ENCODE results near the gene RNPEPL1. TPM values are rescaled to one million over a fixed set of nuclear protein-coding genes. Genes with fewer than 3 reads are reported as not detected.
"Not testable (repeated sequence)": the region's sequence is repeated elsewhere in the genome, so short reads cannot be mapped to it uniquely, and the experiment has no call there.

Gene RNPEPL1
- total RNA-seq, 1 donor from 2014 or later, result 15.7 TPM

DNA sequence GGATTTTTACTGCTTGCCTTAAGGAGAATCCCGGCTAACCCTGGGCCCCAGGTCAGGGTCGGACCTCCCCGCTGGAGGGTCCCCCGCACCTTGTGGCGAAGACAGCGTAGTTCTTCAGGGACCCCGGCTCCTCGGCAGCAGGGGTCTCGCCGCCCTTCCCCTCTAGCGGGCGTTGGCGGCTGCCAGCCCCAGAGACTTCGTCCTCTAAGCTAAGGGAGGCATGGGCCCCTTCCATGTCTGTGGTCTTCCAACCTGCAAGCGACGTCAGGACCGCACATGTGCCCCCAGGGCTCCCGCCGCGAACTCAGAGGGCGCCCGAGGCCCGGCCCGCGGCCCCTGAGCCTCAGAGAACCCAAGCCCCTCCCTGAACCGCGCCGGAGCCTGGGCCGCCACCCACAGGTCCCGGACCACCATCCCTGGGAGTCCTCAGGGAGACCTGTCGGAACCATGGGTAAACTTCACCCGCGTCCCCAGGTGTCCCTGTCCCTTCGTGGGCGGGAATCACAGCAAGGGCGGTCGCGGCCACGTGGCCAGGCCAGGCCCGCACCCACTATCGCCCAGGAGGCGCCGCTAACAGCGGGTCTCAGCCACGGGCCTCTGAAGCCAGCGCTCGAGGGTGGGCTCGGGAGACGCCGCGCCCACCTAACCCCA lies 11.1 kb upstream of the RNPEPL1 start:
- H3K9me3 ChIP-seq (ENCODE audit: control insufficient read depth in 3 of 3, low read length in 3 of 3), result no peaks in the 10 kb centered on the region
- H3K36me3 ChIP-seq (ENCODE audit: control insufficient read depth in 3 of 3, insufficient read depth in 3 of 3, low read length in 3 of 3), result peaks cover 4 to 7% (median 7%) of the 10 kb centered on the region in 3 donors
- H3K4me3 ChIP-seq (ENCODE audit: low read length in 3 of 3), result peak overlapping the region in 1 of 3 donors; percentile 43
- no peaks in the 10 kb centered on the region for H3K27me3 ChIP-seq (ENCODE audit: control insufficient read depth in 3 of 3, insufficient read depth in 3 of 3, low read length in 3 of 3)
- peak overlapping the region in 2 of 3 donors; percentile 23 to 45 for H3K9ac ChIP-seq (ENCODE audit: low read depth in 1 of 3, low read length in 3 of 3)
- peaks cover 27 to 39% (median 34%) of the 10 kb centered on the region in 3 donors for H3K4me1 ChIP-seq (ENCODE audit: control insufficient read depth in 3 of 3, insufficient read depth in 3 of 3, low read length in 3 of 3)
- no peak overlapping the region for H3K27ac ChIP-seq (ENCODE audit: low read depth, low read length)

DNA sequence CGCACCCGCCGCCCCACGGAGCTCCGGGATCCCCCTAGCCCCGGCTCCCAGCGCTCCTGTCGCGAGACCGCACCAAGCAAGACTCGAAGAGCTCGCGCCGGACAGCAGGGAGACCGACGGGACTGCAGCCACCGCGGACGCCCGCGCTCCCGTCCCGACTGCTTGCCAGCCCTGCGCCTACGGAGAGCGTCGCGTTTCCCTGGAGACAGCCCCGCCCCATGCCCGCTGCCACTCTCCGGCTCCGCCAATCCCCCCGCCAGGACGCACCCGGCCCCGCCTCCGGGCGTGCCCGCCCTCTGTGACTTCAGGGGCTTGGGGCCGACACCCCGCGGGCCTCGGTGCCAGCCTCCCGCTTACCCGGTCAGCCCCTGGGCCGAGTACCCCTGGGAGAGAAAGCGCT lies 10.5 kb upstream of the RNPEPL1 start, which contains the start of gene ANKMY1:
Gene ANKMY1, minus strand, starts transcription at position 181 of the 400 bp plus-strand sequence. CDS start 653 bp downstream, outside the sequence.
- Histone ChIP-seq H3K4me3 (ENCODE audit: low read length in 3 of 3) (peak within 1 kb of the TSS in 2 of 3 donors; percentile 43 to 45), H3K27ac (ENCODE audit: low read depth, low read length) (no peak within 1 kb of the TSS), H3K4me1 (ENCODE audit: control insufficient read depth in 3 of 3, insufficient read depth in 3 of 3, low read length in 3 of 3) (peaks cover 31 to 39% (median 34%) of the 10 kb centered on the region in 3 donors), H3K9me3 (ENCODE audit: control insufficient read depth in 3 of 3, low read length in 3 of 3) (no peaks in the 10 kb centered on the region), H3K27me3 (ENCODE audit: control insufficient read depth in 3 of 3, insufficient read depth in 3 of 3, low read length in 3 of 3) (no peaks in the 10 kb centered on the region), H3K9ac (ENCODE audit: low read depth in 1 of 3, low read length in 3 of 3) (peak within 1 kb of the TSS in 2 of 3 donors; percentile 23 to 45), H3K36me3 (ENCODE audit: control insufficient read depth in 3 of 3, insufficient read depth in 3 of 3, low read length in 3 of 3) (peaks cover 1 to 9% (median 7%) of the 10 kb centered on the region in 3 donors)

DNA sequence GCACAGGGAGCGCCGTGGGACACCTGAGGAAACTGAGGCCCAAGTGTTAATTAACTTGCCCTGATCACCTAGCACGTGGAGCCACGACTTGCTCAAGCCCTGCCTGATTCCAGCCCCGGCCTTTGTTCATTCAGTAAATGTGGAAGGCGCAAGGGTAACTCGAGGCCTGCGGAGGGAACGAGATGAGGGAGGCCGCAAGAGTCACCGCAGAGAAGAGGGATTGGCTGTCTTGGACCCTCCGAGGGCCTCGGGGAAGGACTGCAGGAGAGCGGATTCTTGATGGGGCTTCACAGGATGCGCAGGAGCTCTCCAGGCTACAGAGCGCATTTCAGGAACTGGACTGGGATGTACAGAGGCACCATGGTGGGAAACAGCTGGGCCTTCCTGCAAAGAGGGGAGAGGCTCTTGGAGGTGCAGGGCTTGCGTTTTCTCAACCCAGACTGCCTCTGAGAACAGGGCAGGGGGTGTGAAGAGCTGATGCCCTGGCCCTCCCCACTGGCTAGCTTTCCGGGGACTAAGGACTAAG lies 10.0 kb upstream of the RNPEPL1 start:
- Histone ChIP-seq H3K27me3 (ENCODE audit: control insufficient read depth in 3 of 3, insufficient read depth in 3 of 3, low read length in 3 of 3) (no peaks in the 10 kb centered on the region), H3K4me1 (ENCODE audit: control insufficient read depth in 3 of 3, insufficient read depth in 3 of 3, low read length in 3 of 3) (peaks cover 31 to 39% (median 34%) of the 10 kb centered on the region in 3 donors), H3K9me3 (ENCODE audit: control insufficient read depth in 3 of 3, low read length in 3 of 3) (no peaks in the 10 kb centered on the region), H3K4me3 (ENCODE audit: low read length in 3 of 3) (peak overlapping the region in 2 of 3 donors; percentile 43 to 45), H3K27ac (ENCODE audit: low read depth, low read length) (no peak overlapping the region), H3K9ac (ENCODE audit: low read depth in 1 of 3, low read length in 3 of 3) (no peak overlapping the region), H3K36me3 (ENCODE audit: control insufficient read depth in 3 of 3, insufficient read depth in 3 of 3, low read length in 3 of 3) (peaks cover 0 to 10% (median 5%) of the 10 kb centered on the region in 3 donors)

DNA sequence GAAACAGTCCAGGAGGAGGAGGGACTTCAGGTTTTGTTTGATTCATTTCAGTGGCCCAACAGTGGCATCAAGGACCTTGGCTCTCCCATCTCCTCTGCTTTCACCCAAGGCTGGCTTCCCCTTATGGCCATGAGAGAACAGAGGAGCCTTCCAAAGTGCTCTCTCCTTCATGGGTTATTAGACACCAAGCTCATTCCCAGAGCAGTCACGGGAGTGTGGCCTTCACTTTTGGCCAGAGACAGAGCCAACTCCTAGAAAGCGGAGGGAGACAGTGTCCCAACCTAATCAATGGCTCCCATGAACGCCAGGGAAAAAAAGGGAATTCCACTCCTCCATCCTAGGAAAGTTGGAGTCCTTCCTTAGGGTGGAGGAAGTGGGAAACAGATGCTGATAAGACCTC lies 9.0 kb upstream of the RNPEPL1 start:
- Histone ChIP-seq H3K9ac (ENCODE audit: low read depth in 1 of 3, low read length in 3 of 3) (no peak overlapping the region), H3K4me1 (ENCODE audit: control insufficient read depth in 3 of 3, insufficient read depth in 3 of 3, low read length in 3 of 3) (peaks cover 31 to 35% (median 34%) of the 10 kb centered on the region in 3 donors), H3K27me3 (ENCODE audit: control insufficient read depth in 3 of 3, insufficient read depth in 3 of 3, low read length in 3 of 3) (no peaks in the 10 kb centered on the region), H3K36me3 (ENCODE audit: control insufficient read depth in 3 of 3, insufficient read depth in 3 of 3, low read length in 3 of 3) (peaks cover 0 to 14% (median 8%) of the 10 kb centered on the region in 3 donors), H3K27ac (ENCODE audit: low read depth, low read length) (no peak overlapping the region), H3K4me3 (ENCODE audit: low read length in 3 of 3) (peak overlapping the region in 2 of 3 donors; percentile 1 to 76), H3K9me3 (ENCODE audit: control insufficient read depth in 3 of 3, low read length in 3 of 3) (no peaks in the 10 kb centered on the region)

DNA sequence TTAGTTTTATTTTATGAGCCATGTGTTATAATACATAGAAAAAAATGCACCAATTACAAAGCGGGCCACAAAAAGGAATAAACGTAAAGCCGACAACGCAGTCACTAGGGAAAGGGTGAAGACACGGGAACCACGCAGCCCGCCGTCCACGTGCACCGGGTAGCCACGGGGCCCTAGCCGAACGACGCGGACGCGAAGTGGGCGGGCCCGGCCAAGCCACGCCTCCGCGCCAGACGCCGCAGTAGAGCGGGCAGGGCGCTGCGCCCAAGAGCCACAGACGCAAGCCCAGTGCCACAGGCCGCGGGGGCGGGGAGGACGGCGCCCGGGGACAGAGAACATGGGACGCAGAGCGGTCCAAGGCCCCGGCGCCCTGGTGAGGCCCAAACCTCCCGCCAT lies 8.2 kb upstream of the RNPEPL1 start, which contains the start of gene DUSP28:
Gene DUSP28, plus strand, starts transcription at position 274 of the 396 bp plus-strand sequence. CDS start 328 bp downstream, outside the sequence.
- Histone ChIP-seq H3K9me3 (ENCODE audit: control insufficient read depth in 3 of 3, low read length in 3 of 3) (no peaks in the 10 kb centered on the region), H3K4me3 (ENCODE audit: low read length in 3 of 3) (peak within 1 kb of the TSS; percentile 76 to 82 (median 80)), H3K9ac (ENCODE audit: low read depth in 1 of 3, low read length in 3 of 3) (peak within 1 kb of the TSS; percentile 77 to 94 (median 78)), H3K27ac (ENCODE audit: low read depth, low read length) (peak within 1 kb of the TSS; percentile 96), H3K4me1 (ENCODE audit: control insufficient read depth in 3 of 3, insufficient read depth in 3 of 3, low read length in 3 of 3) (peaks cover 31 to 38% (median 35%) of the 10 kb centered on the region in 3 donors), H3K27me3 (ENCODE audit: control insufficient read depth in 3 of 3, insufficient read depth in 3 of 3, low read length in 3 of 3) (no peaks in the 10 kb centered on the region), H3K36me3 (ENCODE audit: control insufficient read depth in 3 of 3, insufficient read depth in 3 of 3, low read length in 3 of 3) (peaks cover 0 to 14% (median 8%) of the 10 kb centered on the region in 3 donors)

DNA sequence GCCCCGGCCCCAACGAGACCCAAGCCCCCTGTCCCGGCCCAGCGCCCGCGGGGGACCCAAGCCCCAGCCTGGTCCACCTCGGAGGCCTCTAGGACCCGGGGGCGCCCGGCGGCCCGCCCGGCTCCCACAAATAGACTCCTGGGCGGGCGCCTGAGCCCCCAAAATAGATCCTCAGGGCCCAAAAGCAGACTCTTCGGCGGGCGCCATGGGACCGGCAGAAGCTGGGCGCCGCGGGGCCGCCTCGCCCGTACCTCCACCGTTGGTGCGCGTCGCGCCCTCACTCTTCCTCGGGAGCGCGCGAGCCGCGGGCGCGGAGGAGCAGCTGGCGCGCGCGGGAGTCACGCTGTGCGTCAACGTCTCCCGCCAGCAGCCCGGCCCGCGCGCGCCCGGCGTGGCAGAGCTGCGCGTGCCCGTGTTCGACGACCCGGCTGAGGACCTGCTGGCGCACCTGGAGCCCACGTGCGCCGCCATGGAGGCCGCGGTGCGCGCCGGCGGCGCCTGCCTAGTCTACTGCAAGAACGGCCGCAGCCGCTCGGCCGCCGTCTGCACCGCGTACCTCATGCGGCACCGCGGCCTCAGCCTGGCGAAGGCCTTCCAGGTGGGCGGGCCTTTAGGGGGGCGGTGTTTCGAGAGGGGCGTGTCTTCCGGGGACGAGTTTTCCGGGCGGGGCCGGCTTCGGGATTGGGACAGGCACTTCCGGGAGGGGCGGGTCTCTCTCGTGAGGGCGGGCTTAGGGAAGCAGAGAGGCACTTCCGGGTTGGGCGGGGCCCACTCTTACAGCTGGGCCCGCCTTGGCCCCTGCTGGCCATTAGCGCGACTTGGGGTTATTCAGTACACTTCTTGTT lies 7.6 kb upstream of the RNPEPL1 start:
- Histone ChIP-seq H3K36me3 (ENCODE audit: control insufficient read depth in 3 of 3, insufficient read depth in 3 of 3, low read length in 3 of 3) (peaks cover 0 to 14% (median 6%) of the 10 kb centered on the region in 3 donors), H3K27me3 (ENCODE audit: control insufficient read depth in 3 of 3, insufficient read depth in 3 of 3, low read length in 3 of 3) (no peaks in the 10 kb centered on the region), H3K27ac (ENCODE audit: low read depth, low read length) (peak overlapping the region; percentile 96), H3K4me1 (ENCODE audit: control insufficient read depth in 3 of 3, insufficient read depth in 3 of 3, low read length in 3 of 3) (peaks cover 33 to 44% (median 41%) of the 10 kb centered on the region in 3 donors), H3K9ac (ENCODE audit: low read depth in 1 of 3, low read length in 3 of 3) (peak overlapping the region; percentile 77 to 94 (median 78)), H3K9me3 (ENCODE audit: control insufficient read depth in 3 of 3, low read length in 3 of 3) (no peaks in the 10 kb centered on the region), H3K4me3 (ENCODE audit: low read length in 3 of 3) (peak overlapping the region; percentile 76 to 82 (median 80))

DNA sequence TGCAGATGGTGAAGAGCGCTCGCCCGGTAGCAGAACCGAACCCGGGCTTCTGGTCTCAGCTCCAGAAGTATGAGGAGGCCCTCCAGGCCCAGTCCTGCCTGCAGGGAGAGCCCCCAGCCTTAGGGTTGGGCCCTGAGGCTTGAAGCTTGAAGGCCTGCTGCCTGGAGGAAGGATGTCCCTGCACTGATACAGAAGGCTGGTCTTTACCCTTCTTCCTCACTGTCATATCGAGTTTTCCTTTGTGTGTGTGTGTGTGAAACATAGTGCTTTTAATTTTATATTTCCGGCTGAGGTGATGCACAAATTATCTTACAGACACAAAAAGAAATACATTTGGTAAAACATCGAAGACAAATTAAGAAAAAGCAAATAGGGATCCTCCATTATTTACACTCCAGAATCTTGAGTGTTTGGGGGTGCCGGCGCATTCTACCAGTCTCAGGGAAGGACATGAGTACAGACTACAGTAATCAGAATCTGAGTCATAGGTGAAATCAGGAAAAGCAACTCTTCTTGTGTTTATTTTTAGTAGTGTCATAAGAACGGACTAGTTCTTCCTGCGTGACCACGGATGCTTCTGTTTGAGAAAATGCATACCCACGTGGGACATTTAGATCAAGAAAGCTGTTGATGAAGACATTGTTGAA lies 6.8 kb upstream of the RNPEPL1 start:
- Histone ChIP-seq H3K4me3 (ENCODE audit: low read length in 3 of 3) (peak overlapping the region; percentile 71 to 82 (median 80)), H3K4me1 (ENCODE audit: control insufficient read depth in 3 of 3, insufficient read depth in 3 of 3, low read length in 3 of 3) (peaks cover 39 to 50% (median 47%) of the 10 kb centered on the region in 3 donors), H3K27me3 (ENCODE audit: control insufficient read depth in 3 of 3, insufficient read depth in 3 of 3, low read length in 3 of 3) (no peaks in the 10 kb centered on the region), H3K9ac (ENCODE audit: low read depth in 1 of 3, low read length in 3 of 3) (peak overlapping the region; percentile 60 to 84 (median 68)), H3K27ac (ENCODE audit: low read depth, low read length) (peak overlapping the region; percentile 96), H3K36me3 (ENCODE audit: control insufficient read depth in 3 of 3, insufficient read depth in 3 of 3, low read length in 3 of 3) (peaks cover 0 to 14% (median 6%) of the 10 kb centered on the region in 3 donors), H3K9me3 (ENCODE audit: control insufficient read depth in 3 of 3, low read length in 3 of 3) (no peaks in the 10 kb centered on the region)

DNA sequence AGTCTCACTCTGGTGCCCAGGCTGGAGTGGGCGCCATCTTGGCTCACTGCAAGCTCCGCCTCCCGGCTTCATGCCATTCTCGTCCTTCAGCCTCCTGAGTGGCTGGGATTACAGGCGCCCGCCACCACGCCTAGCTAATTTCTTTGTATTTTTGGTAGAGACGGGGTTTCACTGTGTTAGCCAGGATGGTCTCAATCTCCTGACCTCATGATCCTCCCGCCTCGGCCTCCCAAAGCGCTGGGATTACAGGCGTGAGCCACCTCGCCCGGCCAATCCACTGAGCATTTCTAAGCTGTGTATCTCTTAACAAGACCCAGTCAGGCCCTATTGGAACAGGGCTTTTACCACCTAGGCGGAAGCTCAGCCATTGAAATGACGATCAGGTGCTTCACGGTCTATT lies 5.1 kb upstream of the RNPEPL1 start:
- H3K27ac ChIP-seq (ENCODE audit: low read depth, low read length); H3K4me3 ChIP-seq (ENCODE audit: low read length in 3 of 3); H3K9me3 ChIP-seq (ENCODE audit: control insufficient read depth in 3 of 3, low read length in 3 of 3); H3K27me3 ChIP-seq (ENCODE audit: control insufficient read depth in 3 of 3, insufficient read depth in 3 of 3, low read length in 3 of 3); H3K9ac ChIP-seq (ENCODE audit: low read depth in 1 of 3, low read length in 3 of 3): not testable (repeated sequence)
- Histone ChIP-seq H3K36me3 (ENCODE audit: control insufficient read depth in 3 of 3, insufficient read depth in 3 of 3, low read length in 3 of 3) (peaks cover 0 to 14% (median 6%) of the 10 kb centered on the region in 3 donors), H3K4me1 (ENCODE audit: control insufficient read depth in 3 of 3, insufficient read depth in 3 of 3, low read length in 3 of 3) (peaks cover 44 to 54% (median 50%) of the 10 kb centered on the region in 3 donors)

DNA sequence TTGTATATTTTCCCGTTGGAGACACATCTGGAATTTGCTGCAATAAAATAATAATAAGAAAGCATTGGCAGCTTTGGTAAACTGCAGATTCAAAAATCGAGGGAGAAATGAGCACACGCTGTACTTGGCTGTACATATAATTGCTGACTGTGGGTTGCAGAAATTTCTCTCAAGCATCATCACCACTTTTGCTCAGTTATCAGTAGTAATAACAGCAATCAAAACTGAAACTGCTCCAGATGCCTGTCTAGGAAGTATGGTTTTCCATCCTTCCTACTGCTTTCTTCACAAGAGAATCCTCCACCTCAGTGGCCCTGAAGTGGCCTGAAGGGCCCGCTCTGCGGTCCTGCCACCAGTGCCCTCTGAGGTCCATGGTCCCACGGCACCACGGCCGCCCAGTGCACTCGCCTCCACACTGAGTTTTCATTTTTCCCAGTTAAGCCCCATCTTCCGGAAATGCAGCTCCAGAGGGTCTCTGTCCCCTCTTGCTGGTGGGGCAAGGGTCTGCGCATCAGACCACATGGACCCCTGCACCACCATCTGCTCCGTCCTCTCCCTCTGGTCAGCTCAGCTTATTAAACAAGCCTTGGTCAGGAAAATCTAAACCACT lies 4.2 kb upstream of the RNPEPL1 start:
- Histone ChIP-seq H3K9me3 (ENCODE audit: control insufficient read depth in 3 of 3, low read length in 3 of 3) (no peaks in the 10 kb centered on the region), H3K9ac (ENCODE audit: low read depth in 1 of 3, low read length in 3 of 3) (peak overlapping the region in 1 of 3 donors; percentile 16), H3K36me3 (ENCODE audit: control insufficient read depth in 3 of 3, insufficient read depth in 3 of 3, low read length in 3 of 3) (peaks cover 0 to 14% (median 6%) of the 10 kb centered on the region in 3 donors), H3K4me1 (ENCODE audit: control insufficient read depth in 3 of 3, insufficient read depth in 3 of 3, low read length in 3 of 3) (peaks cover 42 to 53% (median 47%) of the 10 kb centered on the region in 3 donors), H3K27ac (ENCODE audit: low read depth, low read length) (no peak overlapping the region), H3K4me3 (ENCODE audit: low read length in 3 of 3) (no peak overlapping the region), H3K27me3 (ENCODE audit: control insufficient read depth in 3 of 3, insufficient read depth in 3 of 3, low read length in 3 of 3) (no peaks in the 10 kb centered on the region)
